ENCODE results near the gene RPS6KA2.

DNA sequence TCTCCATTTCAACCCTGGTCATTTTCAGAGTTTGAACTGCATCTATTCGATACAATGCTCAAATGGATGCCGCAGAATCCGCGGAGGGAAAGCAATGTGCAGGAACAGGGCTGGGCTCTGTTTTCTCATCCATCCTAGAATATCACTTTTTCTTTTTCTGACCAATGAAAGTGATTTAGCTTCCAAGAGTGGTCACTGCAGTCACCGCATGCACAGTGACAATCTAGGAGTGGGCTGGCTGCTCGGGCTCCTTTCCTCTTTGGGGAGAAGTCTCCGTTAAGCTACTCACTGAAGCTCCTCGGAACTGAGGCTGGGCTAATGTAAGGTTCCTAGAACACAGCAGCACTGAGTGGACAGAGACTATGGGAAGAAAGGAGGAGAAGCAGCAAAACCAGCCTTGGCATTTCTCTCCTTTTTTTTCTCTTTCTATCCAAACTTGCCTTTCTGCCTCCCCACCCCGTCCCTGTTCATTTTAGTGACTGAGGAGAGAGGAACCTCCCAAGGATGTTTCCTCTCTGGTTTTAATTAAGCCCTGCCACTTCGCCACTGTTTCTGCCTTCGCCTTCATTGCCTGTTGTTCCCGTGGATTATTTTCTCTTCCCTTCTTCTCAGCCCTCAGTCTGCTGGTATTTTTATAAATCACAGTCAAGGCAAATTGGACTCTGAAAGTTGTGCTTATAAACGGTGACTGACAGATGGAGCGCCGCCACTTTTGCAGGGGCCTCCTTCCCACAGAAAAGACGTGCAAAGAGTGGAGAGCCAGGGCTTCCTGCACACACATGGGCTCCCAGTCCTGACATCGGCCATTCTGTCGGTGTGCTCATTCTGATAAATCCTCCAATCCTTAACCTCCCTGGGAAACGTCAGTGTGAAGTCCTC, 81.7 kb downstream of the RPS6KA2 start:
- TF ChIP-seq, protein P1, sequence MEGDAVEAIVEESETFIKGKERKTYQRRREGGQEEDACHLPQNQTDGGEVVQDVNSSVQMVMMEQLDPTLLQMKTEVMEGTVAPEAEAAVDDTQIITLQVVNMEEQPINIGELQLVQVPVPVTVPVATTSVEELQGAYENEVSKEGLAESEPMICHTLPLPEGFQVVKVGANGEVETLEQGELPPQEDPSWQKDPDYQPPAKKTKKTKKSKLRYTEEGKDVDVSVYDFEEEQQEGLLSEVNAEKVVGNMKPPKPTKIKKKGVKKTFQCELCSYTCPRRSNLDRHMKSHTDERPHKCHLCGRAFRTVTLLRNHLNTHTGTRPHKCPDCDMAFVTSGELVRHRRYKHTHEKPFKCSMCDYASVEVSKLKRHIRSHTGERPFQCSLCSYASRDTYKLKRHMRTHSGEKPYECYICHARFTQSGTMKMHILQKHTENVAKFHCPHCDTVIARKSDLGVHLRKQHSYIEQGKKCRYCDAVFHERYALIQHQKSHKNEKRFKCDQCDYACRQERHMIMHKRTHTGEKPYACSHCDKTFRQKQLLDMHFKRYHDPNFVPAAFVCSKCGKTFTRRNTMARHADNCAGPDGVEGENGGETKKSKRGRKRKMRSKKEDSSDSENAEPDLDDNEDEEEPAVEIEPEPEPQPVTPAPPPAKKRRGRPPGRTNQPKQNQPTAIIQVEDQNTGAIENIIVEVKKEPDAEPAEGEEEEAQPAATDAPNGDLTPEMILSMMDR (IDR thresholded peaks at IDR 0.05) = no peak
- no peak for TF ChIP-seq POLR2A (IDR thresholded peaks at IDR 0.05)

All from breast epithelium (tissue), 3 donors.